Fibroblast of skin of left quadriceps (primary cell): ENCODE results near the gene FZD8.

Source experiments
- DNase-seq, 2 experiments: peaks; one replicate each; pipeline ENCODE4 v3.0.0-alpha.2; 2013; ENCODE audit warnings: low read depth in 2 of 2

Gene FZD8

DNA sequence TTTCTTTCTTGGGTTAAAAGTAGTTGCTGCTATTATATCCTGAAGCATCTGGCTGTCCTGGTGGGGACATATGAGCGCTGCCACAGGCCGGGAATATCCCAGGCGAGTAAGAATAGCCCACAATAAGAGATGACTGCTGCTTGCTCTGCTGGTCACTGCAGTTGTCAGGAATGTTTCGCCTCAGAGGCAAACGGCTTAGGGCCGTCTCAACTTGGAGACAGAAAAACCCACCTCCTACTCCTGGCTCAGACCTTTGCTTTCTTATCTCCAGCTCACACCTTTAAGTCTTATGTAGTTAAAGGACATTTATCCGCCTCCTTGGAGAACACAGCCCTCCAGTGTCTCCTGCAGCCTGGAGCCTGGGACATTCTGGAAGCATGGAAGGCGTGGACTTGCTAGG is 36.9 kb downstream of the FZD8 start, which contains the start of gene GJD4:
Gene GJD4 (plus strand): TSS at position 151 of the 400 bp plus-strand sequence. CDS start 227 bp downstream, at position 378.
- no peak for DNase-seq

DNA sequence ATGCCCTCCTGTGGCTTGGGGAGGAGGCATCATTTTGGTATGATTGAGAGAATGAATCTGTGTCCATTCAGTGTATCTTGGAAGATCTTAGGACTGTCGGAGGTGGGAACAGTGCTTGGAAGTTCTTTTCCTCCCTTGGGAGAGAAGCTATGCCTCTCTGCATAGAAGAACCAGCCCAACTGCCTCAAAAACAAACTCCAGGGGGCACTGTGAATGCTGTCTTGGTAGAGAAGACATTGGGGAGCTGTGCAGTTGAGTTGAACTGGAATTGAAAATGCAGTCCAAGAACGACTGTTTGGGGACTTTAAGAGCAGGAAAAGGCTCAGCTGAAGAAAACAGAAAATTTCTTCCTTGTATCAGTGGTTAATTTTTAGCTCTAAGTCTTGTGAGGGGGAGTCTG is 41.9 kb downstream of the FZD8 start:
- no peak for DNase-seq

DNA sequence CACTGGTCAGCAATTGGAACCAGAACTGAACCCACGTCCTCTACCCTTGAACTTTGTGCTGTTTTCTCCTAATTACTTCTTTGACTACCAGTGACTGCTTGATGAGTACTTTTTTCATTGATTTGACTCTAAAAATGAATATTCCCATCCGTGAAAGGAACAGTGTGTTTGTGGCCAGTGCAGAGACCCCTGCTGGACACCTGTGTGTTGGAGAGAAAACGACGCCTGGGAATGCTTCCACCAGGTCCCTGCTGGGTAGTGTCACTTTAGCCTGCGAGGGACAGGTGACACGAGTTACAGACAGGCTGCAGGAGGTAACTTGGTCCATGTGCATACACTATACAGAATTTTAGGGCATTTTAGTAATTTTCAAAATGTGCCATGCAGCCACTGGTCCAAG is 43.7 kb downstream of the FZD8 start:
- DNase-seq, result no peak

DNA sequence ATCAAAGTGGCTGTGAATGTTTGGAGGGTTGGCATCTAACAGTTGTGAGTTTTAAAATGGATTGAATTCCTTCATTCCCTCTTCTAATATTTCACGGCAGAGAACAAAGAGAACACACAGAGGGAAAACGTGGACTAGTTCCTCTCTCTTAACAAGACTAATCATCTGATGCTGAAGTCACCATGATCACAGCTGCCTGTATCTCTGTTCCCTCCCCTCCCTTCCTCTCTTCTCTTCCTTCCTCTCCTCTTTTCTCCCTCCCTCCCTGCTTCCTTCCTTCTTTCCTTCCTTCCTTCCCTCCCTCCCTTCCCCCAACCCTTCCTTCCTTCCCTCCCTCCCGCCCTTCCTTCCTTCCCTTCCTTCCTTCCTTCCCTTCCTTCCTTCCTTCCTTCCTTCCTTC is 47.0 kb downstream of the FZD8 start:
- DNase-seq, result no peak

DNA sequence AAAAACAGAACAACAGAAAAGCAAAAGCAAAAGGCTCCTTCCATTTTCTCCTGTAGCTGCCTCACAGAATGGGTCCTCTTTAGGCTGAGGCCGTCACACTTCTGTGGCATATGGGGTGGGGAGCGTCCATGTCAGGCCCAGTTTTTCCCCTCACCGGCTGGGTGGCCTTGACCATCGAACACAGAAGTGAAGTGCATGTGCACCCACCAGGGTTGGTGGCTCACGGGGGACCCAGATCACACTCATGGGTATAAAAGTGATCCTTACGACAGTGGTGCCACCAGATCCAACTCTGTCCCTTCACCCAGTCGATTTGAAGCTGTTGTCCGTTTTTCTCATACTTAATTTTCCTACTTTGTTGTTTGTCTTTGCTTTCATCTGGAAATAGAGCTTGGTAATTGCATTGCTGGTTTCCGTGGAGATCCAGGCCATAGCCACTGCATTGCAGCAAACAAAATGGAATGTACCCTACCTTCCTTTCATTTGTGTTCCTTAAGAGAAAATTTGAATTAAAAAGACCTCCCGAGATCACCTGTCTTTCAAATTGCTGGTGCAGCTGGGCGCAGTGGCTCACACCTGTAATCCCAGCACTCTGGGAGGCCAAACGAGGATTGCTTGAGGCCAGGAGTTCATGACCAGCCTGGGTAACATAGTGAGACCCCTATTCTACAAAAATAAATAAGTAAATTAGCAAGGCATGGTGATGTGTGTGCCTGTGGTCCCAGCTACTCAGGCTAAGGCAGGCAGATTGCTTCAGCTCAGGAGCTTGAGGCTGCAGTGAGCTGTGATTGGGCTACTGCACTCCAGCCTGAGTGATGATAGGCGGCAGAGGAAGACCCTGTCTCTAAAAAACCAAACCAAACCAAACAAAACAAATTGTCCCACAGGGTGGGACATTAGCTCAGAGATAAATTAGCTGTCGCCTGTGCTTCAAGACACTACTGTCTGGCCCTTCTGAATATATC is 47.7 kb downstream of the FZD8 start:
- no peak for DNase-seq

DNA sequence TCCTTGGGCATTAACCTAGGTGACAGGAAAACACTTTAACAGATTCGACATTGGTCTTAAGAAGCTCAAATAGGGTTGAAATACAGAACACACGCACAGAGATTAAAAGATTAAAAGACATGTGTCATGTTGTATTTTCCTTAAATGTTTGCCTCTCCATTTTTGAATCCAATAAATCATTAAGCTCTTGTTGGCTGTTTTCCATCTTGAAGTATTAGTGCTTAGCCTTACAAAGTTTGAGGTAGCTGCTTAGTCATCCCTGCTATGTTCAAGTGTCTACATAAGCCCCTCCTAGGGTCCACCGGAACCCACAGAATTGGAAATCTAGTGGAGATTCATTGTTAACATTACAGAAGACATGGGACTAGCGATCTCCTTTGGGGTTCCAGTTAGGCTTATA is 49.7 kb downstream of the FZD8 start:
- DNase-seq, result no peak

DNA sequence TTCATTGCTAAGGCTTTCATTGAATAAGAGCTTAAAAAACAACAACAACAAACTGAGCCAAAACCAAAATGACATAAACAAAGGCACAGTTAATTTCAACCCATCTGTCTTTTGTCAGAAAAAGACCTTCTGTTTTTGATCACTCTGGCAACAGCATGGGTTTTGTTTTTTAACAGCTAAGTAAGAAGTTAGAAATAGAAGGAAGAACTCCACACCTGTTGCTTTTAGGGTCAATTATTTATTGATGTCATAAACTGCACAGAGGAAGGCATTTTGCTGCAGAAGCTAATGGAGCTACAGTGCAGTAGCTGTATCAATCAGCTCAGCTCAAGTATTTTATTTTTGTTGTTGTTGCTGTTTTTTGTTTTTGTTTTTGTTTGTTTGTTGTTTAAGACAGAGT is 53.3 kb downstream of the FZD8 start:
- no peak for DNase-seq
